COLO668 (cell line): Measurements from ENCODE around the gene ZYG11B.
"Not testable (repeated sequence)": the region's sequence is repeated elsewhere in the genome, so short reads cannot be mapped to it uniquely, and the experiment has no call there.

Experiments
- DNase-seq: peaks from one replicate; lab custom pipeline; 2025; ENCODE audit not compliant: unreplicated experiment; lab: John Stamatoyannopoulos, UW

ZYG11B gene

DNA sequence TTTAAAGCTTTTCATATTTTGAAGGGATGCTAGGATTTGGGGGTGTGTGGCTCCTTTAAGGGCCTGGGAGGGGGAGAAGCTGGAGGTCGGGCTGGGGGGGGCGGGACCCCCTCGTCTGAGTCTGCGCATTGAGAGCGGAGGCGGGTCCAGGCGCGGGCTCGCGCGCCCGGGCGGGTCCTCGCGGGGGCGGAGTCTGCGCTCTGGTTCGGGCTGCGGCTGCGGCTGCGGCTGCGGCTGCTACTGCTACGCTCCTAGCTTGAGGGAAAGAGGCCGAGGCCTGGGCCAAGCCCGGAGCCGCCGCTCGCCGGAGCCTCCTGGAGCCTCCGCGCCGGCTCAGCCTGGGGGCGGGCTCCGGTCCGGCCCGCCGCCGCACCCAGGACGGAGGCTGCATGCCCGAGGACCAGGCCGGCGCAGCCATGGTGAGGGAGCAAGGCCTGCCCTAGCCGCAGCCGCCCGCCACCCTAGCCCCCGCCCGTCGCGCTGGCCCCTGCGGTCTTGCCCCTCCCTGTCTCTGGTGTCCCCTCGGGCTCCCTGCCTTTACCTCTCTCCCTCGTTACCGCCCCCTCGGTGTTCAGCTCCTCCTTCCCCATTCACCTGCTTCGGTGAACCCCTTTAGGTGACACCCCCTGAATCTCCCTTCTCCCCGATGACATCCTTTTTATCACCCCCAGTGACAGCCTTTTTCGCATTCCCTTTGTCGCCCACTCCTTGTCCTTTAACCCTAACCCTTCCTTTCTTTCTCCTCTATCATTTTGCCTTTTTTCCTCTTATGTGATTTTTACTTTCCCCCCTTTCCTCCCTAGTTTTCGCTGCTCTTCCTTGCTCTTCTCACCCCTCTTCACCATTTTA, at the start of gene ZYG11B:
ZYG11B (plus strand) TSS at position 189 of the 849 bp plus-strand sequence; CDS start at position 390, 201 bp downstream.
- peak; percentile 98 for DNase-seq

DNA sequence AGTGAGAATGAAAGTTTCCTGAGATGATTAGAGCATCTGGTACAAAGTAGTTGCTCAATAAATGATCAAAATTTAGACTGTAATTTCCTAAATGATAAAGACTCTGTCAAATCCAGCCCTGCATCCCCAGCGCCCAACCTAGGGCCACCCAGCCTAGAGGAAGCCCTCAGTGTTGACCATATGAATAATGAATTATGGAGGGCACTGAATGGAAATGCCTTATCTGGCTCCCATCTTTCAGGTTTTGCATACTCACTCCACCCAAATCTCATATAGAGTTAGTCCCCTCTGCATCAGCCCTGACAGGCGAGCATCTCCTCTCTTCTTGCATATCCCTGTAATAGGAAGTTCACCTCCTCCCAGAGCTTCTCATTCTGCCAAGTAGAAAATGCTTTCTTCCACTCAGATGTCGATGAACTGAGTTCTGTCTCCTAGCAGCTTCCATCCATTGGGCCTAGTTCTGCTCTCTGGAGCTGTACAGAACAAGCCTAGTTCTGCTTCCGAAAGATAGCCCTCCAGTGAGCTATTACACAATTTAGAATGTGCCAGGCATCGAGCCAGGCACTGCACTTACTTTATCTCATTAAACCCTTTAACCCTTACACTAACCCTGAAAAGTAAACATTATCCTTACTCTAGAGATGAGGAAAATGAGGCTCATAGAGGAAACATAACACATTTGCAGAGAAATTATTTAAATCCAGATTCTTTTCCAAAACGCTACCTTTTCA, 49.0 kb upstream of the ZYG11B start:
- DNase-seq = no peak

DNA sequence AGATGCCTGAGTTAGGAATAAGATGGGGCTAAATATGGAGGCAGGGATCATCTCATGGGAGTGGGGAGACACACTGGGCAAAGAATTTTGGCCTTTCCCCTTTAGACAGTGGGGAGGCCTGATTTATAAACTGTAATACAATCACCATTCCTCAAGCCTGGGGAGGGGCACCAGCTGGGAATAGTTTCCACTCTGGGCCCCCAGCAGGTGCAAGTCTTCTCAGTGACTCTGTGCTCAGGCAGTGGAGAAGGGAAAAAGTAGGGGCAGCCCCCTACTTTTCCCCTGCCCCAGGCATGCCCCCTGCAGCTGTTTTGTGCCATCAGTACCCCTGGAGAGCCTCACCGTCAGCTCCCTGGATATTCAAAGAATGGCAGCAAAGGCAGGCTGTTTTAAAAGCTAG, 47.2 kb upstream of the ZYG11B start:
- no peak for DNase-seq

DNA sequence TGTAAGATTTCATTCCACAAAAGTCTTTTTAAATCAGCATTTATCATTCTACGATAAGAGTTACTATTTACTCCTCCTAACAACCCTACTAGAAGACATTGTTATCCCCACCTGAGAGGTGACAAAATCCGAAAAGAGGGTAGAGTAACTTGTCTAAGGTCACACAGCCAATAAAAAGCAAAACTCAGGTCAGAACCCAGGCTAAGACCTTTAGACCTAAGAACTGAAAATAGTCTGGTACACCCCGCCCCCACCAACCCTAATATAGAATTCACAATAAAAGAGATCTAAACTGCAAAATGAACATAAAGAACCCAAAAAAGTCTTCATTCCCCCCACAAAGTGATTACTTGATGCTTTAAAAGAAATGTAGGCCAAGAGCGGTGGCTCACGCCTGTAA, 46.8 kb upstream of the ZYG11B start:
- DNase-seq = no peak

DNA sequence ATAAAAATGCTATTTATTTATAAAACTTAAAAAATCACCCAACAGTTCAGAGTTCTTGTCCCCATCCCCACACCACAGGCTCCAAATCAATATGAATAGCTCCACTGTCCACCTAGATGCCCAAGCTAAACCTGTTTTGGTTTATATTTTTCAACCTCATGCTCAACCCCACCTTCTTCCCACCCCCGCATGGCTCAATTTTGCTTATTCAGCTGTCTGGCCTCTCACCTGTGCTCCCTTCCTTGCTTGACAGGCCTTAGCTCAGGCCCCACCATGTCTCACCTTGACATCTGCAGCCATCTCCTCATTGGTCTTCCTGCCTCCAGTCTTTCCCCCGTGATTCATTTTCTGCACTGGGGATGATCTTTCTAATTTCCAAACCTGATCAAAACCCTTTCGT, 45.9 kb upstream of the ZYG11B start:
- no peak for DNase-seq

DNA sequence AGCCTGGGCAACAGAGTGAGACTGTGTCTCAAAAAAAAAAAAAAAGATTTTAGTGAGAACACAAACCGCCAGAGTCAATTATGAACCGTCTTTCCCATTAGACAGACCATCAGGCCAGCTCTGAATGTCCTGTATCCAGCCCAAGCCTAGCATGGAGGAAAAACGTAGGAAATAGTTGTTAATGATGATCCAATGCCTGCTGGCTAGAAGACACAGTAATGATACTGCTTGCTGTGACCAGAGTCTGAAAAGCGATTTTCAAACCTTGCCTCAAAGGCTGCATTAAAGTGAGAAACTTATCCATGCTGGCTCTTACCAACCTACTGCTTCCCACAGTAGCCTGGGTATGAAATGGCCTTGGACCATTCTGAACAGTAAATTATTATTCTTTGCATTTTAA, 45.1 kb upstream of the ZYG11B start:
- DNase-seq = no peak

DNA sequence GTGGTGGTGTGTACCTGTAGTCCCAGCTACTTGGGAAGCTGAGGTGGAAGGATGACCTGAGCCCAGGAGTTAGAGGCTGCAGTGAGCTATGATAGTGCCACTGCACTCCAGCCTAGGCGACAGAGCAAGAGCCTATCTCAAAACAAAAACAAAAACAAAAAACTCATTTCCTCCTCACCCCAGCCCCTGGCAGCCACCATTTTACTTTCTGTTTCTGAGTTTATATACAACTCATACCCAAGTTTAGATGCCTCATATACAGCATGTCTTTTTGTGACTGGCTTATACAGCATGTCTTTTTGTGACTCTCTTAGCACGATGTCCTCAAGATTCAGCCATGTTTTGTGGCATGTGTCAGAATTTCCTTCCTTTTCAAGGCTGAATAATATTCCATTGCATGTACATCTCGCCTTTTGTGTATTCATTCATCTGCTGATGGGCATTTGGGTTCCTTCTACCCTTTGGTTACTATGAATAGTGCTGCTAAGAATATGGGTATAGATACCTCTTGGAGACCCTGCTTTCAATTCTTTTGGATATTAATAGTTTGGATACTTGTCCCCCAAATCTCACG, 42.8 kb upstream of the ZYG11B start:
- DNase-seq = no peak

DNA sequence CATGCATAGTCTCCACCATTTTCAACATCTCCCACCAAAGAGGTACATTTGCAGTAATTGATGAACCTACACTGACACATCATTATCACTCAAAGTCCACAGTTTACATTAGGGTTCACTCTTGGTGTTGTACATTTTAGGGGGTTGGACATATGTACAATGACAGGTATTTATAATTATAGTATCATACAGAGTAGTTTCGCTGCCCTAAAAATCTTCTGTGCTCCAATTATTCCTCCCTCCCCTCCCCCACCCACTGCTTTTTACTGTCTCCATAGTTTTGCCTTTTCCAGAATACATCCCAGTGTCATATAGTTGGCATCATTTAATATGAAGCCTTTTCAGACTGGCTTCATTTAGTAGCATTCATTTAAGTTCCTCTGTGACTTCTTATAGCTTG, 41.7 kb upstream of the ZYG11B start:
- DNase-seq = no peak

DNA sequence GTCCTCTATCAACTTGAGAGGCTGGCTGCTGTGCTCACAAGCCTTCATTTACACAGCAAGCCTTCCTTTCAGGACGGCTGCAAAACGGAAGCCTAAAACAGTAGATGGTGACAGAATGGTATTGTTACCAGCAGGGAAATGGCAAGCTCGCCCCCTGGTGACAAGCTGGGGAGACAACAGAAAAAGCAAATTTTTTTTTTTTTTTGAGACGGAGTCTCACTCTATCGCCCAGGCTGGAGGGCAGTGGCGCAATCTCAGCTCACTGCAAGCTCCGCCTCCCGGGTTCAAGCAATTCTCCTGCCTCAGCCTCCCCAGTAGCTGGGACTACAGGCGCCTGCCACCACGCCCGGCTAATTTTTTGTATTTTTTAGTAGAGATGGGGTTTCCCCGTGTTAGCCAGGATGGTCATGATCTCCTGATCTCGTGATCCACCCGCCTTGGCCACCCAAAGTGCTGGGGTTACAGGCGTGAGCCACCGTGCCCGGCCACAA, 39.9 kb upstream of the ZYG11B start:
- DNase-seq = peak; percentile 56

DNA sequence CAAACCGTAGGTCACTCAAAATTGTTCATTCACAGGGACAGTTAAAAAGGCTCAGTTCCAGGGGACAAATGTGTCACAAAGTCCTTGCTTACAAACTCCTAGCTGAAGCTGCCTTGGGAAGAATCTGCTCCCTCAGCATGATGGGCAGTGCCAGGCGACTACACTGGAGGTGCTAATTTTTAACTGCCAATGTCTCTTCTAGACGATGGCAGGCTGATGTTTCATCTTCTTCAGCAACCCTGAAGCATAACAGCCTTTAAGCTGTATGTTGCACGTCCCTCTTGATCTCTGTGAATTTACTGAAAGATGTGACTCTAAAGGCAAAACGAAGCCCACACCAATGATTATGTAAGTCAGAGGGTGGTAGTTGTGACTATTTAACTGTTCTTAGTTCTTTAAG, 39.4 kb upstream of the ZYG11B start:
- no peak for DNase-seq

DNA sequence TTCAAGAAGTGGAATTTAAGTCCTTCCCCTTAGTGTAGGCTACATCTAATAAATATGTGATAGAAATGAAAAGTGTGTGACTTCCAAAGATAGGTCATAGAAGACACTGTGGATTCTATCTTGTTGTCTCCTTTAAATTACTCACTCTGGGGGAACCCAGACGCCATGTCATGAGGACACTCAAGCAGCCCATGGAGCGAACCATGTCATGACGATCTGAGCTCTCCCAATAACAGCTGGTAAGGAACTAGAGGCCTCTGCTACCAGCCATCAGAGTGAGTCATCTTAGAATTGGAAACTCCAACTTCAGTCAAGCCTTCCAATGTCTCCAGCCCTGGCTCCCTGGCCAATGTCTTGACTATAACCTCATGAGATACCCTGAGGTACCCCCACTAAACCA, 34.4 kb upstream of the ZYG11B start:
- no peak for DNase-seq

DNA sequence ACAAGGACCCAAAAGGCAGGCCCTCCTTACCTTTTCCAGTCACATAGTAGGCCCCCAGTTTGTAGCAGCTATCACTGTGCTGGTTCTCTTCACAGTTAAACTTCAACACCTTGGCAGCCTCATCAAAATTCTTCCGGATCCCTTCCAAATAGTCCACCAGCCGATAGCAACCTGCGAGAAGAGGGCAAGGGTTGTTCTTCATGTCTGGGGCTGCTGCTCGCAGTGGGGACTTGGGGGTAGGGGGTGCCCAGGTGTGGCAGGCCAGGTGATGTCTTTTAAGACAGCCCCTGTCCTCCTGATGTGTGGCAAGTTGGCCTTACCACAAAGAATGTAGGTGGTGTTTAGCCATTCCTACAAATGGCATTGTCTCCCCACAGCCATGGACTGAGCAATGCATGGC, 33.6 kb upstream of the ZYG11B start:
- no peak for DNase-seq

DNA sequence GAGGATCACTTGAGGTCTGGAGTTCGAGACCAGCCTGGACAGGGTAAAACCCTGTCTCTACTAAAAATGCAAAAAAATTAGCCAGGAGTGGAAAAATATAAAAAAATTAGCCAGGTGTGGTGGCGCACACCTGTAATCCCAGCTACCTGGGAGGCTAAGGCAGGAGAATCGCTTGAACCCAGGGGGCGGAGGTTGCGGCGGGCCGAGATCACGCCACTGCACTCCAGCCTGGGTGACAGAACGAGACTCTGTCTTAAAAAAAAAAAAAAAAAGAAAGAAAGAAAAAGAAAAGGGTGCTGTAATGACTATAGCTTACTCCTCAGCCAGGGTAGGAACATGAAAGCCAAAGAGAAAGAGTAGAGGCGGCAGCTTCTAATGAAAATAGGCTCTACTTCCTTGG, 32.9 kb upstream of the ZYG11B start:
- DNase-seq = not testable (repeated sequence)

DNA sequence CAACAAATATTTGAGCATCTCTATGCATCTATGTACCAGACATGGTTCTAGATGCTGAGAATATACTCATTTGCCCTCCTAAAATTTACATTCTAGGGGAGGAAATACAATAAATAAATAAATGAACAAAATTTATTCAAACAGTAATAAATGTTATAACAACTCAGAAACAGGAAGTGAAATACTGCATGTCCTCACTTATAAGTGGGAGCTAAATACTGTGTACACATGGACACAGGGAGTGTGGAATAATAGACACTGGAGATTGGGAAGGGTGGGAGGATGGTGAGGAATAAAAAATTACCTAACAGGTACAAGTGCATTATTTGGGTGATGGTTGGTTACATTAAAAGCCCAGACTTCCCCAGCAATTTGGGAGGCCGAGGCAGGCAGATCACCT, 32.4 kb upstream of the ZYG11B start:
- DNase-seq = no peak

DNA sequence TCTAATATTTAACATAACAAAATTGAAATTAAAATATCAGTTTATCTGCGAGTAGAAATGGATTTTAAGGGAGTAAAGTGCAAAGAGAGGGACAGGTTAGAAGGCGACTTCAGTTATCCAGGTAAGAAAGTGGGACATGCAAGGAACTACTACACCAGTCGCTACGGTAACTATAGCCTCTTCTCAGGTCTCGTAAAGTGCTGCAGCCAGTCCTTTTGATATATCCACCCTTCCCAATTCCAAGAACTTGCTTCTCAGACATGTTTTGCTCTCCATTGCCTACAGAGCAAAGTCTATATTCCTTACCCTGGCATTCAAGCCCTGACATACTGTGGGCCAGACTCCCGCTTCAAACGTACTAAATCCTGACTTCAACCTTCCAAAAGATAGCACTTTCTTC, 30.6 kb upstream of the ZYG11B start:
- no peak for DNase-seq

DNA sequence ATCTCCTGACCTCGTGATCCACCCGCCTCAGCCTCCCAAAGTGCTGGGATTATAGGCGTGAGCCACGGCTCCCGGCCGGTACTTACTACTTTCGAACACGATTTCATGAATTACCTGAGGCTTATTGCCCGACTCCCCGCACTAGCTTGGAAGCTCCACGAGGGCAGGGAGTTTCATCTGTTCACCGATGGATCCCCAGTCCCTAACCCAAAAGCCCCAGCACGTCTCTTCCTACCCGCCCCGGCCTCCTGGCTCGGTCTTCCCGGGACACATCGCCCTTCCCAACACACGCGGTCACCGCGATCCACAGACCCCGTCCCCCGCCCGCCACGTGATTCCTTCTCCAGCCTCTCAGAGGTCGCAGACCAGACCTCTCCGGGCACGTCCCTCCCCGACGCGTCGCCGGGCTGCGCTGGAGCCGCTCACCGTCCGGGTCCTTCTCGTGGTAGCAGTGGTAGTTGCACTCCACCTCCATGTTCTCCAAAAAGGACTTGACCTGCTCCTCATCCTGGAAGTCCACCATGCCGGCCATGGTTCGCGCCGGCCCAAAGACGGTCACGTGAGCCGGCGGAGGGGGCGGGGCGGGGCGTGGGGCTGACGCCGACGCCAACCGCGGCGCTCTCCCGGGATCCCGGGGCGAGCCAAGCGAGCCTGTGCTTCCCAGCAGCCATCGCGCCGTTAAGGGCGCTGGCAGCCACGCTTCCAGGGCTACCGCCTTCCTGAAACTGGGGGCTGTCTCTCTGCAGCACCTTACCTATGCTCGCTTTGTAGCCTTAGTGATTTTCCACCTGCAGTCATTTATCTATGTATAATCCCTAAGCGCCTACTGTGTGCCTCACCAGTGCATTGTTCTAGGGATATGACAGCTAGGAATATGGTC, 28.2 kb upstream of the ZYG11B start, which contains the start of gene COA7:
COA7 (minus strand) TSS at position 553 of the 880 bp plus-strand sequence; CDS start at position 532, 21 bp downstream.
- DNase-seq = peak; percentile 99

DNA sequence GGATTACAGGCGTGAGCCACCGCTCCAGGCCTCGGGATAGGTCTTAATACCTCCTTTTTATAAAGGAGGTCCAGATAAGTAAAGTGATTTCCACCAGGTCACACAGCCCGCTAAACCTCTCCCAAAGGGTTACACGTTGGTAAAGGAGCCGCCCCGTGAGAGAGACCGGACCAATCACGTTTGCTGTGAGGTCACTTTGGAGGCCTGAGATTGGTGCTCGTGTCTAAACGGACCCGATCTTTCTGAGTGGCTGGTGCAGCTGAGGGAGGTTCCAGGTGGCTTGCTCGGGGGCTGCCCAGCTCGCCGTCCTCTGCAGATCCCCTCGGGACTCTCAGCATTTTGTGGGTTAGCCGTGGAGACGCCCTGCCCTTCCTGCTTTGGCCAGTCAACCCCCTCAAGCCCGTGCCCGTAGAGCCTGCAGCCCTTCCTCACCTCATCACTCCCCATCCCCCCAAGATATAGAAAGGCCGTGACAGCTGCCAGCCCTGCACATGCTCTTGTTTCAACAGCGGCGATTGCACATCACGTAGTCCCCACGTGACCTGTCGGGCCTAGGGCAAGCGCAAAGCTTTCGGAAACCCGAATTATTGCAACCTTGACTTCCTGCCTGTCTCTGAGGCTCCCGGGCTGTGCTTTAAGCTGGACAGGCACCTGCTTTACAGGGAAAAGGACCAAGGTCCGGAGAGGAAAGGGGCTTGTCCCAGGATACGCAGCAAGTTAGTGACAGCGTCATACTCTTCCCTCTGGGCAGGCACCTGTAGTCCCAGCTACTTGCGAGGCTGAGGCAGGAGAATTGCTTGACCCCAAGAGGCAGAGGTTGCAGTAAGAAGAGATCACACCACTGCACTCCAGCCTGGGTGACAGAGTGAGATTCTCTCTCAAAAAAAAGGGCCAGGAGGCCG, 23.1 kb upstream of the ZYG11B start:
- DNase-seq = peak; percentile 93

DNA sequence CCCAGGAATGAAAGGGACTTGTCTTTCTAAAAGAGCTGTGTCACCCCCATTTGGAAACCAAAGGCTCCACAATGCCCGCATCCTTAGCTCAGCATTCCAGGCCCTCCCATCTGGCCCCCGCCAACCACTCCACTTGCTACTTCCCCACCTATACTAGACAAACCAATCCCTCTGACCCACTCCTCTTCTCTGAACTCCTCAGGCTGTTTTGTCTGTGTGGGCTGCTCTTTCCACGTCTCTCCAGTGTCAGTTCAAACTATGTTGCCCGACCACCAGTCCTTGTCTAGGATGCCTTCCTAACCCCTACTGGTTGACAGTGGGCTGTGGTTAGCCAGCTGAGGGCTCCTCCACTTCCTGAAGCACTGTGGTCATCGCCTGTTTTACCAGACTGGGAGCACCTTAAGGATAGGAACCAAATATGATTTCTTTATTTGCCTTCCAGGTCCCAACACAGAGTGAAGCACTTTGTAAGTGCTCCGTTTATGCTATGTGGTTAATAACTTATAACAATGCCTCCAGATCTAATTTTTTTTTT, 20.1 kb upstream of the ZYG11B start:
- DNase-seq = no peak
